ENCODE data around the gene OST4. TPM values are rescaled to one million over a fixed set of nuclear protein-coding genes. Genes with fewer than 3 reads are reported as not detected.

The OST4 gene
- total RNA-seq, 4 donors from 2014 or later = 70.8 to 225 (median 199) TPM

GRCh38 chr2:27038012-27038411, 33.4 kb downstream of the OST4 start:
- Histone ChIP-seq H3K36me3 (peaks cover 67% of the 10 kb centered on the region), H3K27me3 (no peaks in the 10 kb centered on the region), H3K4me3 (no peak overlapping the region), H3K9me3 (no peaks in the 10 kb centered on the region), H3K4me1 (peaks cover 20% of the 10 kb centered on the region), H3K27ac (no peak overlapping the region)
- no peak for TF ChIP-seq POLR2A (IDR thresholded peaks at IDR 0.05)
- no peak for TF ChIP-seq CTCF (IDR thresholded peaks at IDR 0.05)
- TF ChIP-seq EP300 (IDR thresholded peaks at IDR 0.05) = no peak
- no peak for TF ChIP-seq POLR2AphosphoS5 (IDR thresholded peaks at IDR 0.05)
- WGBS = 72% methylated on average over 2 of the region's 6 CpGs
- DNase-seq (ENCODE audit: low spot score in 2 of 2) = no peak

DNA sequence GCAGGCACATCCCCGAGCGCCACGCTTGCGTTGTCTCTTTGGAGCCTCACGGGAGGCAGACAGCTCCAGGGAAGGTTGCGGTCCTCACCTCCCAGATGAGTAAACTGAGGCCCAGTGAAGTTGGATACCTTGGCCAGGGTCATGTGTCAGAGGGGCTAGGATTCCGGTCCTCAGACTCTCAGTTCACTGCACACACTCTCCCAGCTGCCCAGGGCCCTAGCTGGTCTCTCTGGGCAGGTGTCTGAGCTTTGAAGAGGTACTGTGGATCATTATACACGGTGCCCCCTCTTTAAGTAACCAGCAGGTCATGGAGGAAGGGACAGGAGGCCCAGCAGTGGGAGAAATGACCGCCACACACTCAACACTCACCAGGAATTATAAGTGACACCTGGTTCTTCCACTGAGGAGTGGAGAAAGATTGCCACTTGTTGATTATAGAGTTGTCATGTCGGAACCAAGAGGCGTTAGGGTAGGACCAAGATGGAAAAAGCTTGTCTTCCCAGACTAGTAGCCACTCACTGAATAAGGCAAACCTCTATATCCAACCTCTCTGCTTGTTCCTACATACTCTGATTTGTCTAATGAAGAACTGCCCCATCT, 38.1 kb downstream of the OST4 start:
- 23% methylated on average over 5 of the region's 11 CpGs for WGBS
- peaks cover 40% of the 10 kb centered on the region for H3K36me3 ChIP-seq

DNA sequence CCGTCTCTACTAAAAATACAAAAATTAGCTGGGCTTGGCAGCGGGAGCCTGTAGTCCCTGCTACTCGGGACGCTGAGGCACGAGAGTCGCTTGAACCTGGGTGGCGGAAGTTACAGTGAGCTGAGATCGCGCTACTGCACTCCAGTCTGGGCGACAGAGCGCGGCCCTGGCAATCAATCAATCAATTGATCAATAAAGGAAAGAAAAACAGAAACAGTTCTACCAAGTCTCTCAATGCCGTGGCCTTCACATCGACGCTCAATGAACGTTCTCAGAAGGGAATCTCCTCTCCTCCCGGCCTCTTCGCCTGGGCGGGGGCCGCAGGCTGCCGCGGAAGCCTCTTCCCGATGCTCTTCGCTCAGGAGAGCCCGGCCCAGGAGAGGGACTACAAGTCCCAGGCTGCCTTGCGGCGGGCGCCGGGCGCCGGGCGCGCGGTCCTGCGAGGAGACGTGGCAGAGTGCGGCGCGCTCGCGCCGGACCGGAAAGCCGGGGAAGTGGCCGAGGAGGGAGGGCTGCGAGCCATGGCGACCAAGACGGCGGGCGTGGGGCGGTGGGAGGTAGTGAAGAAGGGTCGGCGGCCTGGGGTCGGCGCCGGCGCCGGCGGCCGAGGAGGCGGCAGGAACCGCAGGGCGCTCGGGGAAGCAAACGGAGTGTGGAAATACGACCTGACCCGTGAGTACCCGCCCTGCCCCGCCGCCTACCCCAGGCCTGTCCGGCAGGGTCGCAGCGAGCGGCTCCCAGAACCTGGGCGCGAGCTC, 38.8 kb downstream of the OST4 start, which contains the start of gene TMEM214:
TMEM214 (plus strand) TSS at position 471 of the 758 bp plus-strand sequence; CDS start at position 522, 51 bp downstream.
- H3K4me3 ChIP-seq = peak within 1 kb of the TSS; percentile 65
- H3K27ac ChIP-seq = peak within 1 kb of the TSS; percentile 72
- DNase-seq (ENCODE audit: low spot score in 2 of 2) = peak; percentile 90 to 94
- peaks cover 35% of the 10 kb centered on the region for H3K36me3 ChIP-seq
- H3K4me1 ChIP-seq = peaks cover 25% of the 10 kb centered on the region
- no peaks in the 10 kb centered on the region for H3K27me3 ChIP-seq
- under 1% methylated on average over 48 of the region's 76 CpGs for WGBS
- no peaks in the 10 kb centered on the region for H3K9me3 ChIP-seq
- peak; percentile 56 to 59 for TF ChIP-seq POLR2A (IDR thresholded peaks at IDR 0.05)
- peak in 2 of 3 donors; percentile 16 to 18 for TF ChIP-seq POLR2AphosphoS5 (IDR thresholded peaks at IDR 0.05)
- no peak for TF ChIP-seq EP300 (IDR thresholded peaks at IDR 0.05)
- TF ChIP-seq CTCF (IDR thresholded peaks at IDR 0.05) = peak in 1 of 2 donors; percentile 10

More for the DNA sequence above, 38.1 kb downstream of the OST4 start:
- Histone ChIP-seq H3K9me3 (no peaks in the 10 kb centered on the region), H3K4me1 (peaks cover 25% of the 10 kb centered on the region), H3K27ac (peak overlapping the region; percentile 72), H3K27me3 (no peaks in the 10 kb centered on the region), H3K4me3 (peak overlapping the region; percentile 65)
- DNase-seq (ENCODE audit: low spot score in 2 of 2) = no peak
- TF ChIP-seq POLR2A (IDR thresholded peaks at IDR 0.05) (no peak), CTCF (IDR thresholded peaks at IDR 0.05) (no peak), EP300 (IDR thresholded peaks at IDR 0.05) (no peak), POLR2AphosphoS5 (IDR thresholded peaks at IDR 0.05) (no peak)

DNA sequence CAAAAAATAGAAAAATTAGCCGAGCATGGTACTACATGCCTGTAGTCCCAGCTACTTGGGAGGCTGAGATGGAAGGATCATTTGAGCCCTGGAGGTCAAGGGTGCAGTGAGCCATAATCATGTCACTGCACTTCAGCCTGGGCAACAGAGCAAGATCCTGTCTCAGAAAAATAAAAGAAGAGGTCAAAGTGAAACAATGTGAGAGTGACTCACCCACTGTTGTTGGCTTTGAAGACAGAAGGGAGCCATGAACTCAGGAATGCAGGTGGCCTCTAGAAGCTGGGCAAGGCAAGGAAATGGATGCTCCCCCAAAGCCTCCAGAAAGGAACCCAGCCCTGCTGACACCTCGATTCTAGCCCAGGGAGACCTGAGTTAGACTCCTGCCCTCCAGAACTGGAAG, 42.4 kb downstream of the OST4 start:
- Histone ChIP-seq H3K9me3 (no peaks in the 10 kb centered on the region), H3K4me1 (peaks cover 14% of the 10 kb centered on the region), H3K36me3 (peaks cover 41% of the 10 kb centered on the region), H3K4me3 (no peak overlapping the region), H3K27ac (no peak overlapping the region), H3K27me3 (no peaks in the 10 kb centered on the region)
- TF ChIP-seq POLR2AphosphoS5 (IDR thresholded peaks at IDR 0.05) (no peak), CTCF (IDR thresholded peaks at IDR 0.05) (no peak), POLR2A (IDR thresholded peaks at IDR 0.05) (no peak), EP300 (IDR thresholded peaks at IDR 0.05) (no peak)
- no peak for DNase-seq (ENCODE audit: low spot score in 2 of 2)
- 96% methylated on average over 2 of the region's 2 CpGs for WGBS

- no peak overlapping the region for H3K4me3 ChIP-seq
- no peaks in the 10 kb centered on the region for H3K9me3 ChIP-seq
- no peak for DNase-seq (ENCODE audit: low spot score in 2 of 2)
- H3K27me3 ChIP-seq = no peaks in the 10 kb centered on the region
- H3K4me1 ChIP-seq = peaks cover 3% of the 10 kb centered on the region
- TF ChIP-seq EP300 (IDR thresholded peaks at IDR 0.05) (no peak), POLR2A (IDR thresholded peaks at IDR 0.05) (no peak), CTCF (IDR thresholded peaks at IDR 0.05) (no peak)
- H3K36me3 ChIP-seq = peaks cover 55% of the 10 kb centered on the region
- H3K27ac ChIP-seq = no peak overlapping the region
- 96% methylated on average over 7 of the region's 10 CpGs for WGBS
Observed at GRCh38 chr2:27027211-27027651, 44.2 kb downstream of the OST4 start.

Measured in suprapubic skin (tissue), 4 donors.